ENCODE results near the gene NTS.

The NTS gene

DNA sequence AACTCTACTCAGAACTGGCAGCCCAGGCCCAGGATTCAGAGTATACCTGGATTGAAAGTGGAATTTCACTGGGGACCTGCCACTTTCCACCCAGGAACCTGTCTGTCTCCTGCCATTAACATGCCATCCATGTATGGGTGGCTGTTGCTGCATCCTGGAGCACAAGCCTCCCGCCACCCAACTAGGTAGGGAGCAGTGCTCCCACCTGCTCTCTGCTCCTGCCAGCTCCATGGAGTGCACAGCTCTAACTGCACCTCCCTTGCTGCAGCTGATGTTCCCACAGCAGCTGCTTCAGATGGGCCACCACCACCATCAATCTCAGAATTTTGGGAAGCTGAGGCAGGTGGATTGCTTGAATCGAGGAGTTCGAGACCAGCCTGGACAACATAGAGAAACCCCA is 17.1 kb upstream of the NTS start:
- H3K27me3 ChIP-seq (ENCODE audit: insufficient read depth, low read depth): no peaks in the 10 kb centered on the region
- H3K27ac ChIP-seq: no peak overlapping the region
- H2AFZ ChIP-seq (ENCODE audit: low read depth): no peak overlapping the region
- H3K79me2 ChIP-seq (ENCODE audit: insufficient read depth, low read depth): no peaks in the 10 kb centered on the region
- TF ChIP-seq, protein P1, sequence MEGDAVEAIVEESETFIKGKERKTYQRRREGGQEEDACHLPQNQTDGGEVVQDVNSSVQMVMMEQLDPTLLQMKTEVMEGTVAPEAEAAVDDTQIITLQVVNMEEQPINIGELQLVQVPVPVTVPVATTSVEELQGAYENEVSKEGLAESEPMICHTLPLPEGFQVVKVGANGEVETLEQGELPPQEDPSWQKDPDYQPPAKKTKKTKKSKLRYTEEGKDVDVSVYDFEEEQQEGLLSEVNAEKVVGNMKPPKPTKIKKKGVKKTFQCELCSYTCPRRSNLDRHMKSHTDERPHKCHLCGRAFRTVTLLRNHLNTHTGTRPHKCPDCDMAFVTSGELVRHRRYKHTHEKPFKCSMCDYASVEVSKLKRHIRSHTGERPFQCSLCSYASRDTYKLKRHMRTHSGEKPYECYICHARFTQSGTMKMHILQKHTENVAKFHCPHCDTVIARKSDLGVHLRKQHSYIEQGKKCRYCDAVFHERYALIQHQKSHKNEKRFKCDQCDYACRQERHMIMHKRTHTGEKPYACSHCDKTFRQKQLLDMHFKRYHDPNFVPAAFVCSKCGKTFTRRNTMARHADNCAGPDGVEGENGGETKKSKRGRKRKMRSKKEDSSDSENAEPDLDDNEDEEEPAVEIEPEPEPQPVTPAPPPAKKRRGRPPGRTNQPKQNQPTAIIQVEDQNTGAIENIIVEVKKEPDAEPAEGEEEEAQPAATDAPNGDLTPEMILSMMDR (conservative IDR thresholded peaks at IDR 0.05; ENCODE audit: low read depth, low read length): no peak
- no peak overlapping the region for H3K4me3 ChIP-seq (IDR thresholded peaks at IDR 0.05; ENCODE audit: insufficient read depth, low read depth, low read length)
- no peak overlapping the region for H3K9ac ChIP-seq
- no peaks in the 10 kb centered on the region for H3K4me1 ChIP-seq (ENCODE audit: low read depth, poor library complexity, severe bottlenecking)
- no peak overlapping the region for H3K4me2 ChIP-seq
- H3K36me3 ChIP-seq (ENCODE audit: insufficient read depth): no peaks in the 10 kb centered on the region
- no peaks in the 10 kb centered on the region for H4K20me1 ChIP-seq (ENCODE audit: insufficient read depth)

DNA sequence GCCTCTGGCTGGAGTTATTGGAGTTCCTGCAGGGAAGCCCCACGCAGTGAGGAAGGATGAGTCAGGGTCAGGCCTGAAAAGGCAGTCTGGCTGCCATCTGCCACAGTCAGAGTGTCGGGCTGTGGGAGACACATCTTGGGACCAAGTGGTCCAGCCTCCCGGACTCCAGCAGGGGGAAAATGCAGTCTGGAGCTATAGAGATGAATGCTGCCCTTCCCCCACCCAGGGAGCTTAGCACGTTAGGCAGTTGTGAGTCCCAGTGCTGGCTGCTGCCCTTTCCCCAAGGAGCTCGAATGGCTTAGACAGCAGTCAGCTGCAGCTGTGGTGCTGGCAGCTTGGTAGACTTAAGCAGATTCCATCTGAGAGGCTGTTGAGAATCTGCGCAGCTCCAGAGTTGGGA is 8.2 kb upstream of the NTS start:
- H4K20me1 ChIP-seq (ENCODE audit: insufficient read depth): no peaks in the 10 kb centered on the region
- no peaks in the 10 kb centered on the region for H3K4me1 ChIP-seq (ENCODE audit: low read depth, poor library complexity, severe bottlenecking)
- H3K4me3 ChIP-seq (IDR thresholded peaks at IDR 0.05; ENCODE audit: insufficient read depth, low read depth, low read length): no peak overlapping the region
- H2AFZ ChIP-seq (ENCODE audit: low read depth): no peak overlapping the region
- no peaks in the 10 kb centered on the region for H3K36me3 ChIP-seq (ENCODE audit: insufficient read depth)
- H3K9ac ChIP-seq: no peak overlapping the region
- H3K4me2 ChIP-seq: no peak overlapping the region
- no peak overlapping the region for H3K27ac ChIP-seq
- no peaks in the 10 kb centered on the region for H3K79me2 ChIP-seq (ENCODE audit: insufficient read depth, low read depth)
- no peaks in the 10 kb centered on the region for H3K27me3 ChIP-seq (ENCODE audit: insufficient read depth, low read depth)
- TF ChIP-seq, protein P1 (conservative IDR thresholded peaks at IDR 0.05; ENCODE audit: low read depth, low read length): no peak

DNA sequence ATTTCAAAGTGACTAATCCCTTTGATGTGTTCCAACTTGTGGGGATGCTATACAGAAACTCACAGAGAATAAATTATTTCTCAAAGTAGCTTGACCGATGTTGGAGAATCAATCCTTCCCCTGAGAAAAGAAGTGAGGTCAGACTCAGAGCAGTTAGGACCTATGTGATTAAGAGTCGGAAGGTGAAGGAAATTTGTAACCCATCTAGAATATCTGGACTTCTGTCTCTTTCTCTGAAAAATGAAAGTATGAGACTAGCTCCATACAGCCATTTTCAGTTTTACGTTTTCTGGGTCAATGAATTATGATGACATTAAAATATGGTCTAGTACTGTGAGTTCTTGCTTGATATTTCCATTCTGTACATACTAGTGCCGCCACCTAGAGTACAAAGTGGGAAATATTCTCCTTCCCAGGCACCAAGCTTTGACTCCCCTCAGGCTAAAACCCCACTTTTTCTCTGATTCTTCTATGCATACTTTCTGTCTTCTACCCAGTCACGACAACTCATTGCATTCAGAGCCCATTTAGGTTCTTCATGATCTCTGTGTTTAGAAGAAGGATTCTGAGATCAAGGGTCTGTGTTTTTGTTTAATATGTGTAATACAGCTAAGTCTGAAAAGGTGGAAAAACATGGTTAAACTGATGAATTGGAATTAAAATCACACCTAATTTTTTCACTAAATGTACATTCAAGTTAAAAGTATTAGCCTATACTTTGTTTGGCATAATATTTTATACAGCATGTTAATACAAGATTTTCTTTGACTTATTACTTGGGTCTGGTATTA is 6.9 kb upstream of the NTS start:
- no peaks in the 10 kb centered on the region for H3K36me3 ChIP-seq (ENCODE audit: insufficient read depth)
- no peak overlapping the region for H3K9ac ChIP-seq
- H3K4me3 ChIP-seq (IDR thresholded peaks at IDR 0.05; ENCODE audit: insufficient read depth, low read depth, low read length): no peak overlapping the region
- H3K27me3 ChIP-seq (ENCODE audit: insufficient read depth, low read depth): no peaks in the 10 kb centered on the region
- H4K20me1 ChIP-seq (ENCODE audit: insufficient read depth): no peaks in the 10 kb centered on the region
- no peak overlapping the region for H3K27ac ChIP-seq
- TF ChIP-seq, protein P1 (conservative IDR thresholded peaks at IDR 0.05; ENCODE audit: low read depth, low read length): peak; percentile 73
- no peaks in the 10 kb centered on the region for H3K79me2 ChIP-seq (ENCODE audit: insufficient read depth, low read depth)
- no peaks in the 10 kb centered on the region for H3K4me1 ChIP-seq (ENCODE audit: low read depth, poor library complexity, severe bottlenecking)
- no peak overlapping the region for H2AFZ ChIP-seq (ENCODE audit: low read depth)
- no peak overlapping the region for H3K4me2 ChIP-seq

DNA sequence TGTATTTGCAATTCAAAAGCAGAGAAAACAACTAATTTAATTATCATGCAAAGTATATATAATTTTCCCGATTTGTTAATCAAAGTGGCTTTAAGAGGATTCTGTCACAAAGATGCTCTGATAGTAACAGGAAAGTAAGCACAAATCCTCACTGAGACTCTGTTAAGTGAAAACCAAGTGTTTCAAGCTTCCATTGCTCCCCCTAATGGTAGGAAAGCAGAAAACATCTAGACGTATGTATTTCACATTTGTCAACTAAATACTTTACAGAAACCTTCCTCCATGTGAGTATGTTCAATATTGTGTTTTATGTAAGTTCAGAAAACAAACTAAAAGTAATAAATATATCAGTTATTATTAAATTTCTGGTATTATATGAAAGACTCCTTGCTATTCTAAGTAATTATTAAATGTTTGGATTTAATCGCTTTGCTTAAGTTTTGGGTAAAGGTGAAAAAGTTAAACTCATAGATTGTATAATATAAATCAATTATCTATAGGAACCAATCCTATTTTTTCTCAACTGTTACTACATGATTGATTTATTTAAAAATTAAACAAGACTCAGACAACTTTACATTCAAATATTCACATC is 1.5 kb upstream of the NTS start:
- Histone ChIP-seq H3K4me1 (ENCODE audit: low read depth, poor library complexity, severe bottlenecking) (no peaks in the 10 kb centered on the region), H3K27me3 (ENCODE audit: insufficient read depth, low read depth) (no peaks in the 10 kb centered on the region), H3K9ac (no peak overlapping the region), H3K36me3 (ENCODE audit: insufficient read depth) (no peaks in the 10 kb centered on the region), H3K27ac (no peak overlapping the region), H3K4me2 (no peak overlapping the region), H3K4me3 (IDR thresholded peaks at IDR 0.05; ENCODE audit: insufficient read depth, low read depth, low read length) (no peak overlapping the region), H2AFZ (ENCODE audit: low read depth) (no peak overlapping the region), H3K79me2 (ENCODE audit: insufficient read depth, low read depth) (no peaks in the 10 kb centered on the region), H4K20me1 (ENCODE audit: insufficient read depth) (no peaks in the 10 kb centered on the region)
- TF ChIP-seq, protein P1 (conservative IDR thresholded peaks at IDR 0.05; ENCODE audit: low read depth, low read length): peak; percentile 61

All from KMS-11 (cell line).